Measurements from ENCODE around the gene ZNF322.
A peak's percentile ranks its signal among the peaks of the same experiment; 100 is the strongest.

ZNF322 gene

GRCh38 chr6:26609463-26609862 lies 50.1 kb downstream of the ZNF322 start:
- no peak for TF ChIP-seq CTCF (IDR thresholded peaks at IDR 0.05; ENCODE audit: low read depth, low read length)
- DNase-seq (ENCODE audit: low read depth, low spot score) = no peak

GRCh38 chr6:26607434-26608230 lies 51.9 kb downstream of the ZNF322 start:
- in situ Hi-C loops (cut with HindIII; ENCODE audit: low sequenced_read_pairs) = no loop called here
- peak; percentile 83 for TF ChIP-seq CTCF (IDR thresholded peaks at IDR 0.05; ENCODE audit: low read depth, low read length)
- H3K4me3 ChIP-seq (ENCODE audit: low read depth, low read length) = peak overlapping the region; percentile 14
- peak; percentile 61 for DNase-seq (ENCODE audit: low read depth, low spot score)

More at GRCh38 chr6:26609463-26609862, 50.1 kb downstream of the ZNF322 start:
- in situ Hi-C loops (cut with HindIII; ENCODE audit: low sequenced_read_pairs) = no loop called here
- H3K4me3 ChIP-seq (ENCODE audit: low read depth, low read length) = no peak overlapping the region

- TF ChIP-seq CTCF (IDR thresholded peaks at IDR 0.05; ENCODE audit: low read depth, low read length) = no peak
- H3K4me3 ChIP-seq (ENCODE audit: low read depth, low read length) = no peak overlapping the region
- in situ Hi-C loops (cut with HindIII; ENCODE audit: low sequenced_read_pairs) = no loop called here
- no peak for DNase-seq (ENCODE audit: low read depth, low spot score)
Measured at GRCh38 chr6:26604797-26605196, 54.7 kb downstream of the ZNF322 start.

- no peak overlapping the region for H3K4me3 ChIP-seq (ENCODE audit: low read depth, low read length)
- TF ChIP-seq CTCF (IDR thresholded peaks at IDR 0.05; ENCODE audit: low read depth, low read length) = no peak
- in situ Hi-C loops (cut with HindIII; ENCODE audit: low sequenced_read_pairs) = no loop called here
- no peak for DNase-seq (ENCODE audit: low read depth, low spot score)
Measured at GRCh38 chr6:26604026-26604425, 55.5 kb downstream of the ZNF322 start.

- no peak for TF ChIP-seq CTCF (IDR thresholded peaks at IDR 0.05; ENCODE audit: low read depth, low read length)
- no peak overlapping the region for H3K4me3 ChIP-seq (ENCODE audit: low read depth, low read length)
- no peak for DNase-seq (ENCODE audit: low read depth, low spot score)
- in situ Hi-C loops (cut with HindIII; ENCODE audit: low sequenced_read_pairs) = no loop called here
Measured at GRCh38 chr6:26602262-26602661, 57.3 kb downstream of the ZNF322 start.

GRCh38 chr6:26600759-26601158 lies 58.8 kb downstream of the ZNF322 start:
- H3K4me3 ChIP-seq (ENCODE audit: low read depth, low read length) = no peak overlapping the region
- TF ChIP-seq CTCF (IDR thresholded peaks at IDR 0.05; ENCODE audit: low read depth, low read length) = no peak
- DNase-seq (ENCODE audit: low read depth, low spot score) = no peak
- in situ Hi-C loops (cut with HindIII; ENCODE audit: low sequenced_read_pairs) = no loop called here
